ENCODE data around the gene SLC2A2. TPM values are rescaled to one million over a fixed set of nuclear protein-coding genes. Genes with fewer than 3 reads are reported as not detected.

SLC2A2 gene
- polyA plus RNA-seq, 1 donor (not counting 4 experiments of a cell fraction or from before 2014, with no cell fraction given), result not detected

DNA sequence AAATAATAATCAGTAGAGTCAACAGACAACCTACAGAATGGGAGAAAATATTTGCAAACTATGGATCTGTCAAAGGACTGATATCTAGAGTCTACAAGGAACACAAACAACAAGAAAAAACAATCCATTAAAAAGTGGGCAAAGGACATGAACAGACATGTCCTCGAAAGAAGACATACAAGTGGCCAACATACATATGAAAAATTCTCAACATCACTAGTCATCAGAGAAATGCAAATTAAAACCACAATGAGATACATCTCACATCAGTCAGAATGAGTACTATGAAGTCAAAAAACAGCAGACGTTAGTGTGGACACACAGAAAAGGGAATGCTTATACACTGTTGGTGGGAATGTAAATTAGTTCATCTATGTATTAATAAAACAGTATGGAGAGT lies 33.7 kb downstream of the SLC2A2 start:
- Histone ChIP-seq H4K20me1 (ENCODE audit: control insufficient read depth, extremely low read depth, insufficient read depth, low read length) (no peaks in the 10 kb centered on the region), H3K4me1 (ENCODE audit: control insufficient read depth, extremely low read depth, insufficient read depth, low read length) (peaks cover 11% of the 10 kb centered on the region), H3K9ac (ENCODE audit: control insufficient read depth, extremely low read depth, insufficient read depth, low read length) (no peak overlapping the region), H3K9me1 (ENCODE audit: control insufficient read depth, extremely low read depth, insufficient read depth, low read length) (no peaks in the 10 kb centered on the region), H2AFZ (ENCODE audit: control insufficient read depth, low read length) (no peak overlapping the region), H3K4me3 (ENCODE audit: control insufficient read depth in 2 of 3, extremely low read depth in 1 of 3, insufficient read depth in 2 of 3, low read depth in 1 of 3, low read length in 3 of 3) (no peak overlapping the region), H3K27me3 (ENCODE audit: control insufficient read depth, extremely low read depth, insufficient read depth, low read length) (no peaks in the 10 kb centered on the region), H3K36me3 (ENCODE audit: control insufficient read depth in 2 of 2, extremely low read depth in 1 of 2, insufficient read depth in 2 of 2, low read length in 2 of 2) (no peaks in the 10 kb centered on the region), H3K27ac (ENCODE audit: control insufficient read depth, insufficient read depth, low read length) (peak overlapping the region; percentile 11), H3K9me3 (ENCODE audit: control insufficient read depth, low read depth, low read length) (no peaks in the 10 kb centered on the region), H3K4me2 (ENCODE audit: control insufficient read depth, extremely low read depth, insufficient read depth, low read depth, low read length) (peak overlapping the region; percentile 37), H3K79me2 (ENCODE audit: control insufficient read depth, insufficient read depth, low read length) (no peaks in the 10 kb centered on the region)
- DNase-seq (ENCODE audit: low read depth, low spot score), result peak; percentile 36
- dilution Hi-C loops (cut with MboI; ENCODE audit: extremely low pct_ligation_motif_present, low sequenced_read_pairs), result no loop called here
- peak; percentile 87 for FAIRE-seq
- TF ChIP-seq, protein P1, sequence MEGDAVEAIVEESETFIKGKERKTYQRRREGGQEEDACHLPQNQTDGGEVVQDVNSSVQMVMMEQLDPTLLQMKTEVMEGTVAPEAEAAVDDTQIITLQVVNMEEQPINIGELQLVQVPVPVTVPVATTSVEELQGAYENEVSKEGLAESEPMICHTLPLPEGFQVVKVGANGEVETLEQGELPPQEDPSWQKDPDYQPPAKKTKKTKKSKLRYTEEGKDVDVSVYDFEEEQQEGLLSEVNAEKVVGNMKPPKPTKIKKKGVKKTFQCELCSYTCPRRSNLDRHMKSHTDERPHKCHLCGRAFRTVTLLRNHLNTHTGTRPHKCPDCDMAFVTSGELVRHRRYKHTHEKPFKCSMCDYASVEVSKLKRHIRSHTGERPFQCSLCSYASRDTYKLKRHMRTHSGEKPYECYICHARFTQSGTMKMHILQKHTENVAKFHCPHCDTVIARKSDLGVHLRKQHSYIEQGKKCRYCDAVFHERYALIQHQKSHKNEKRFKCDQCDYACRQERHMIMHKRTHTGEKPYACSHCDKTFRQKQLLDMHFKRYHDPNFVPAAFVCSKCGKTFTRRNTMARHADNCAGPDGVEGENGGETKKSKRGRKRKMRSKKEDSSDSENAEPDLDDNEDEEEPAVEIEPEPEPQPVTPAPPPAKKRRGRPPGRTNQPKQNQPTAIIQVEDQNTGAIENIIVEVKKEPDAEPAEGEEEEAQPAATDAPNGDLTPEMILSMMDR (optimal IDR thresholded peaks at IDR 0.05 in 1 of 3, IDR thresholded peaks at IDR 0.05 in 1 of 3, conservative IDR thresholded peaks at IDR 0.05 in 1 of 3; ENCODE audit: extremely low read depth in 1 of 3, insufficient read depth in 2 of 3, low read length in 3 of 3), result no peak
- no peak for TF ChIP-seq EZH2 (IDR thresholded peaks at IDR 0.05; ENCODE audit: low read length)

DNA sequence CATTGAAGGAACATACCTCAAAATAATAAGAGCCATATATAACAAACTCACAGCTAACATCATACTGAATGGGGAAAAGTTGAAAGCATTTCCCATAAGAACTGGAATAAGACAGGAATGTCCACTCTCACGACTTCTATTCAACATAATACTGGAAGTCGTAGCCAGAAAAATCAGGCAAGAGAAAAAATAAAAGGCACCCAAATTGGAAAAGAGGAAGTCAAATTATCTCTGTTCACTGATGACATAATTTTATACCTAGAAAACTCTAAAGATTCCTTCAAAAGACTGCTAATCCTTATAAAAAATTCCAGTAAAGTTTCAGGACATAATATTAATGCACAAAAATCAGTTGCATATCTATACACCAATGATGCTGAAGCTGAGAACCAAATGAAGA lies 34.9 kb downstream of the SLC2A2 start:
- Histone ChIP-seq H3K79me2 (ENCODE audit: control insufficient read depth, insufficient read depth, low read length) (no peaks in the 10 kb centered on the region), H4K20me1 (ENCODE audit: control insufficient read depth, extremely low read depth, insufficient read depth, low read length) (no peaks in the 10 kb centered on the region), H3K27me3 (ENCODE audit: control insufficient read depth, extremely low read depth, insufficient read depth, low read length) (no peaks in the 10 kb centered on the region), H3K4me2 (ENCODE audit: control insufficient read depth, extremely low read depth, insufficient read depth, low read depth, low read length) (no peak overlapping the region), H3K4me1 (ENCODE audit: control insufficient read depth, extremely low read depth, insufficient read depth, low read length) (peaks cover 8% of the 10 kb centered on the region), H3K9ac (ENCODE audit: control insufficient read depth, extremely low read depth, insufficient read depth, low read length) (no peak overlapping the region), H2AFZ (ENCODE audit: control insufficient read depth, low read length) (no peak overlapping the region), H3K9me3 (ENCODE audit: control insufficient read depth, low read depth, low read length) (no peaks in the 10 kb centered on the region), H3K9me1 (ENCODE audit: control insufficient read depth, extremely low read depth, insufficient read depth, low read length) (no peaks in the 10 kb centered on the region), H3K4me3 (ENCODE audit: control insufficient read depth in 2 of 3, extremely low read depth in 1 of 3, insufficient read depth in 2 of 3, low read depth in 1 of 3, low read length in 3 of 3) (no peak overlapping the region), H3K27ac (ENCODE audit: control insufficient read depth, insufficient read depth, low read length) (no peak overlapping the region), H3K36me3 (ENCODE audit: control insufficient read depth in 2 of 2, extremely low read depth in 1 of 2, insufficient read depth in 2 of 2, low read length in 2 of 2) (no peaks in the 10 kb centered on the region)
- DNase-seq (ENCODE audit: low read depth, low spot score), result no peak
- dilution Hi-C loops (cut with MboI; ENCODE audit: extremely low pct_ligation_motif_present, low sequenced_read_pairs), result no loop called here
- FAIRE-seq, result no peak
- TF ChIP-seq, protein P1 (optimal IDR thresholded peaks at IDR 0.05 in 1 of 3, IDR thresholded peaks at IDR 0.05 in 1 of 3, conservative IDR thresholded peaks at IDR 0.05 in 1 of 3; ENCODE audit: extremely low read depth in 1 of 3, insufficient read depth in 2 of 3, low read length in 3 of 3), result no peak
- no peak for TF ChIP-seq EZH2 (IDR thresholded peaks at IDR 0.05; ENCODE audit: low read length)

Measured in keratinocyte (primary cell).